Left cardiac atrium (tissue), 4 donors: Measurements from ENCODE around the gene SCTR. TPM values are rescaled to one million over a fixed set of nuclear protein-coding genes. Genes with fewer than 3 reads are reported as not detected.

ENCODE experiments used
- ATAC-seq, 2 donors: fragments of 200-7000 bp; cut with Tn5 transposase; one replicate each; pipeline ENCODE4 v1.9.1; 2020; ENCODE audit warnings: mild to moderate bottlenecking in 2 of 2, moderate library complexity in 2 of 2
- DNase-seq: peaks from one replicate; pipeline ENCODE4 v3.0.0-alpha.2; 2020
- intact Hi-C, 2 donors: fragments of 100-400 bp; cut with DNase I; formaldehyde crosslinking; loops; one replicate each; pipeline versions ENCODE4 v1.14.1 to v1.15.1; 2022 to 2023
- total RNA-seq, 2 donors: library from RNA; stranded (reverse); fragmentation: NEBNext Ultra II Directional; extraction: Animal tissue kit (Norgen Biotek cat#: 25700); gene quantifications; one replicate each; pipeline ENCODE4 v1.2.1, GENCODE V29; 2021
- donor health status: DM: no; HTN: yes; CAD: no.
- donor health status: DM: no; HTN: yes; CAD: no; lungs with severe emphysema.
- donor health status: DM: yes; HTN: yes; CAD: no.
- donor health status: Dilated cardiomyopathy.

The SCTR gene
- total RNA-seq, 2 donors from 2014 or later: 0.32 TPM; not detected in 1

GRCh38 chr2:119436993-119437772 lies 87.1 kb downstream of the SCTR start:
- intact Hi-C loops: no loop called here
- DNase-seq (no peak), ATAC-seq (no peak)

DNA sequence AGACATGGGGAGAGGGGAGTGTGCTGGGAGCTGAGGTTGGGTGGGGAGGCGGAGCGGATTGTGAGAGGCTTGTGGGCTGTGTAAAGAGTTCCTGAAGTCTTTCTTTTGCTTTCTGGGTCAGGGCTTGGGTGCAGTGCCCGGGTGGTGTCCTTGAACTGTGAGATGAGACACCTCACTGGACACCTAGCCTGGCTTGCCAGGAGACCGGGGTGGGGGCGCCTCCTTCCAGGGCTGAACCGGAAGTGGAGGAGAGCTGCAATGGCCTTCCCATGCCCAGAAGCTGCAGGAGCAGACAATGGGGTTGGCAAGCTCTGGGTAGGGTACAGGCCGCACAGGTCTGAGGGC lies 88.4 kb downstream of the SCTR start:
- intact Hi-C loops: no loop called here
- ATAC-seq: no peak

GRCh38 chr2:119435081-119435952 lies 89.0 kb downstream of the SCTR start:
- no peak for ATAC-seq
- no peak for DNase-seq
- intact Hi-C loops: no loop called here

More for the DNA sequence above, 88.4 kb downstream of the SCTR start:
- no peak for DNase-seq

- ATAC-seq (no peak), DNase-seq (no peak)
- intact Hi-C loops: no loop called here
Measured at GRCh38 chr2:119434664-119435063, 89.6 kb downstream of the SCTR start.

GRCh38 chr2:119433636-119434327 lies 90.5 kb downstream of the SCTR start:
- intact Hi-C loops: no loop called here
- DNase-seq (no peak), ATAC-seq (no peak)

GRCh38 chr2:119432851-119433522 lies 91.3 kb downstream of the SCTR start:
- no peak for DNase-seq
- no peak for ATAC-seq
- intact Hi-C loops: no loop called here

DNA sequence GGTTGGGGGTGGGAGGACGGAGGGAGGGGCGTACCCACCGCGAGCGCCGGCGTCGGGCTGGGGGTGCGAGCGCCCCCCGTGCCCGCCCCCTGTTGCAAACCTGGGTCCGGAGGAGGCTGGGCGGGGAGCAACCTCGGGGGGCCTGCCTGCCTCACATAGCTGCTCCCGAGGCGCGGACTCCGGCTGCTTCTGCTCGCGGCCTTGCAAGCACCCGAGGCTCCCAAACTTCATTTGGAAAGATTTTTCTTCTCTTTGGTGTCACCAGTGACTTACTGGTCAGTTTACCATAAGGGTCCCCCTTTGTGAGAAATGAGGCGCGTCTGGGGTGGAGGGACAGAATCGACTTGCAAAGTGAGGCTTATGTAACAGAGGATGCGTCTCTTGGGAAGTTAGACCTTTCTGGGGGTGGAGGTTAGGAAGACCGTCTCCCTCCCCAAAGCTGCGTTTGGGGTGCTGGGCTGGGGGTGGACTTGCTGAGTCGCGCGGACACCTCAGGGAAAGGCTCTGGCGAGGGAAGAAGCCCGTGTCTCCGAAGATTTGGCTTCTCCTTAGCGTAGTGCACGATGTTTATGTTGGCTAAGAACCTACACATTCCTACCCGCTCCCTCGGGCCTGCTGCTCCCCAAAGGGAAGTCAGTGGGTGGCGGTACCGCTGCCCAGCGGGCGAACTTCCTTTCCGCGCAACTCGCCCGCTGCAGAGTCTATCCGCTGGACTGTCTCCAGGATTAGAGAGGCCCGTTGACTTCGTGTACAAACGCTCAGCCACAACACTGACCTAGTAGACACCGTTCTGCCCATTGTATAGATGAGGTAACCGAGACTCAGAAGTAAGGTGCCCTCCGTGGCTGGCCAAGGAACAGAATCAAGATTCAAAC lies 92.1 kb downstream of the SCTR start:
- peak; percentile 25 to 40 for ATAC-seq
- intact Hi-C loops: no loop called here
- peak; percentile 41 for DNase-seq

- DNase-seq (peak; percentile 76), ATAC-seq (peak; percentile 91 to 92)
- intact Hi-C loops: no loop called here
Measured at GRCh38 chr2:119431155-119431975, 92.9 kb downstream of the SCTR start, which contains the start of gene TMEM37. Gene TMEM37, plus strand, starts transcription at chr2:119431854. Its CDS starts 50 bp downstream, at chr2:119431904.

DNA sequence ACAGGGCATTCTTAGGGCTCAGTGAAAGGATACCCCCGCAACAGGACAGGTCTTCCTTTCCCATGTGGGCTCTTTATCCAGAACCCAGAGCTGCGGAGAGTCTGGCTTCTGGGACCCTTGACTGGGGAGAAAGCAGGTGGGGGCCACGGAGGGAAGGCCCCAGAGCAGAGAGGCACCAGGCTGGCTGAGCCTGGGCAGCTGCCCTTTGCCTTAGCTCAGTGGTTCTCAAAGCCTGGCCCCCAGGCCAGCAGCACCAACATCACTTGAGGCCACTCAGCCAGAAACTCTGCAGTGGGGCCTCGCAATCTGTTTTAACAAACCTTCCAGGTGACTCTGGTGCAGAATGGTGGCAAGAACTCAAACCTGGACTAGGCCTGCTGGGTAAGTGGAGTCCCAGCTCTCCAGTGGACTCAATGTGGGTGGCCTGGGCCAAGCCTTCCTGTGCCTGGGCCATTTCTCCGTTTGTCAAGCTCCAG lies 94.2 kb downstream of the SCTR start:
- intact Hi-C loops: no loop called here
- ATAC-seq (no peak), DNase-seq (no peak)

GRCh38 chr2:119429225-119429981 lies 94.9 kb downstream of the SCTR start:
- intact Hi-C loops: no loop called here
- DNase-seq: no peak
- no peak for ATAC-seq

- intact Hi-C loops: no loop called here
- peak in 1 of 2 donors; percentile 3 for ATAC-seq
Measured at GRCh38 chr2:119428488-119429224, 95.6 kb downstream of the SCTR start.

GRCh38 chr2:119427756-119428155 lies 96.5 kb downstream of the SCTR start:
- DNase-seq: no peak
- ATAC-seq: no peak
- intact Hi-C loops: no loop called here

More at GRCh38 chr2:119428488-119429224, 95.6 kb downstream of the SCTR start:
- DNase-seq: peak; percentile 33

DNA sequence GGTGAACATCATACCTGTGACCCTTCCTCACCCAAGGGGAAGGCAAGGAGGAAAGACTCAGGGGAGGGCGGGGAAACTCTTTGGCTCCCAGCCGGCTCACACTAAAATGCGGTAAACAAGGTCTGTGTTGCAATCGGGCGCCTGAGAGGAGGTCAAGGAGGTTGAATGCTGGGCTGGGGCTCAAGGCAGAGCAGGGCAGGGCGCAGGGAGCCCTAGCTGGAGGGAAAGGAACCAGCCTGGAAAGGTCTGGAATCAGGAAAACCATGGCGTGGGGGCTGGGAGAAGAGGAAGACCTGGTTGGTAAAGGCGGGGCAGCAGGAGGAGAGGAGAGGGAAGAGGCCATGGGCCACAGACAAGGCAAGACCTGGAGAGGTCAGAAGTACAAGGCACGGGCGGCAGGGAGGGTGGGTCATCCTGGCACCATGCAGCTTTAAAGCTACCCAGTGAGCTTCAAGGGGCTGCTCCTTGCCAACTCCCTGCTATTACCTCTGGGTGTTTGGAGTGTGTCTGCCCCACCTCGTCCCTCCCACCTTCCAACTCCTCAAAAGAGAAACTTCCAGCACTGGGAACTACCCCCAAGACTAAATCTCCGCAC lies 97.4 kb downstream of the SCTR start:
- DNase-seq: peak; percentile 40
- ATAC-seq: peak; percentile 14 to 32
- intact Hi-C loops: no loop called here

DNA sequence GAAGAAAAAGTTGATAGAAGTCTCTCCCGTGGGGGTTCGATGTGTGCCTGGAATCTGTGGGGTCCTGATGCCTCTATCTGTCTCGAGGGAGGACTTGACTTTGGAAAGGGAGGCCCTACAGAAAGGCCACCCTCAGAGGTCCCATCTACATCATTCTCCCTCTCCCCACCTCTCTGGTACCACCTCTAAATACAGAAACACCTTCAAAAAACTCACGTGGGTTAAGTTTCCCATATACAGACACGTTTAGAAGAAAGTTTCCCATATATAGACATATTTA lies 97.9 kb downstream of the SCTR start:
- ATAC-seq (no peak), DNase-seq (no peak)
- intact Hi-C loops: no loop called here

DNA sequence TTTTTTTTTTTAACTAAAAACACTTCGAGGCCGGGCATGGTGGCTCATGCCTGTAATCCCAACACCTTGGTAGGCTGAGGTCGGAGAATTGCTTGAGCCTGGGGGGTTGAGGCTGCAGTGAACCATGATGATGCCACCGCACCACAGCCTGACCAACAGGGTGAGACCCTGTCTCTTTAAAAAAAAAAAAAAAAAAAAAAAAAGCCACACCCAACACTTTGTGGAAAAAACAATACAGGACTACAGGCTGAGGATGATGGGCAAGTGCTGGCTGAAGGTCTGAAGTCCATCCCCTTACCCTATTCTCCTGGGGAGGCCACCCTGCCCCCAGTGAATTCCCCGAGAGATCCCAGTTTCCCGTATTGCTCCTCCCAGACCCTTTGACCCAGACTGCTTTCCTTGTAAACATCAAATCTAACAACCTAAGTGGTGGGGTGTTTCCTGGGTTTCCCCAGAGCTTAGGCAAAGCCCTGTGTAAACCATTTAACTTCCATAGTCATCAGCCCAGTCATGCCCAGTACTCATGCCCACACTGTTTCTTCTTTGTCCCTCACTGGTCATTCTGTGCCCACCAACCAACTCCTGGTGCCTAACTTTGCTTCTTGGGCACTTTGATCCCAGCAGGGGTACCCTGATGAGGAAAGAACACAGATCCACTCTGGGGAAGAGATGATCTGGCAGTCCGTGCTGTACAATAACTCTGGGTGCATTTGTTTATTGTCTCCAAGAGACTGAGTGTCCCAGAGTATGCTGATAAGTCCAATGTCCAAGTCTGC lies 98.5 kb downstream of the SCTR start:
- ATAC-seq (no peak), DNase-seq (no peak)
- intact Hi-C loops: no loop called here
